Adipose tissue (tissue), 3 donors: ENCODE measurements around the gene THADA. TPM values are rescaled to one million over a fixed set of nuclear protein-coding genes. Genes with fewer than 3 reads are reported as not detected.
"Not testable (repeated sequence)": the region's sequence is repeated elsewhere in the genome, so short reads cannot be mapped to it uniquely, and the experiment has no call there.

Source experiments
- H3K27ac ChIP-seq: one replicate; pipeline ENCODE4 v1.5.1; 2013; ENCODE audit warnings: low read depth, low read length
- WGBS, 3 donors: extraction: QIAGEN DNeasy Blood & Tissue Kit; methylation state at CpG; one replicate each; pipeline ENCODE4 v1.1.7; 2013; 5-methylcytosine and 5-hydroxymethylcytosine counted together
- polyA plus RNA-seq, 3 donors: library from polyadenylated mRNA; stranded (reverse); fragments of 200-250 nt; gene quantifications; one replicate each; pipeline ENCODE4 v1.2.3, GENCODE V29; 2013
- donor health status: healthy with polysubstance abuse.
- donor health status: Bipolar disorder and iron deficiency.
- donor health status: healthy.

THADA gene
- polyA plus RNA-seq, 3 donors, result 8.6 to 15.5 (median 9.3) TPM

DNA sequence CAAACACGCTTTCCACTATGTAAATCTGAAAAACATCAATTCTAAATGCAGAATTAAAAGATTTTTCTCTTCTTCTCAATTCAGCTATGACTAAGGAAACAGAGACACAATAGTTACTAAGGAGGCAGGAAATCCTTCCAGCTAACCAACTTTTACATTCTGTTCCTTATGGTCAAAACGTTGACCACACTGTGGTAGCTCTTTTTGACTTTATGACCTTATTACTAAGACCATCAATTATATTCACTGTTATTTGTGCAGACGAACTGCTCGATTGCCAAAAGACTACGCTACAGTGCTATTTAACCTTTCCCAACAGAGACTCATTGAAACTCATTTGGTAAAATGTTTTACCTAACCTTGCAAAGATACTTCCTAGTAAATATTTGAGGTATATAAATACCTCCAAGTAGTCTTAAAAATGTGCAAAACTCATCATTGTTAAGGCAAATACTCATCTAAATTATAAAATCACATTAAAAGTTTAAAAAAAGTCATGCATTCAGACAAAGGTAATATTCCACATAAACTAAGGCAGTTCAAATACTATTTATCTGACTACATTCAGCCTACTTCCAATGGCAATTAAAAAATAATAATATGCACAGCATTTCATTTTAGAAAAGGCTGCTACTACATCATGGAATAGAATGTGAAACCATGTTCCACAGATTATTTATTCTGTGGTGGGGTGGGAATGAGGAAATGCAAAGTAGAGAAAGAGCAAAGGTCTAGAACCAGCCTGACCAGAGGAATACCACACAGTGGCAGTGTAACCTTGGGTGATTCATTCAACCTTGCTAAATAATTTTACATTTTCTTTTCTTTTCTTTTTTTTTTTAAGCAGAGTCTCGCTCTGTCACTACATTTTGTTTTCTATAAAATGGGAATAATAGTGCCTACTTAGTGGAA, 139.9 kb downstream of the THADA start:
- no peak overlapping the region for H3K27ac ChIP-seq

DNA sequence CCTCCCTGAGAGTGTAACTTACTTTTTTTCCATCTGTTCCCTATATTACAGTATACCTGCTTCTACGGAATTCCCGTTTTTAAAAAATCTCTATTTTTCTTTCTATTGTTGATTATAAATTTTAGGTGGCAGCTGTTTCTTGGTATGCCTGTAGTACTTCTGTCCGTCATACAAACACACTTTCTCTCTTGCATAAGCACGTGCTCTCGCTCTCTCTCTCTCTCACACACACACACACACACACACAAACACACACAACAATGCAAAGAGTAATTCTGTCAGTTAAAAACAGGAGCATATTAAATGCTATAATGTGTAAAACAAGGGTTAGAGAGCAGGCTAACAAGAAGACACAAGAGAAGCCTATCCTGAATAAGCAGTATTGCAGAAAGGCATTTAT, 140.5 kb downstream of the THADA start:
- WGBS, 3 donors, result 79 to 97% (median 85%) methylated on average over 5 of the region's 5 CpGs
- no peak overlapping the region for H3K27ac ChIP-seq

More for the DNA sequence above, 139.9 kb downstream of the THADA start:
- WGBS, 3 donors, result 54 to 68% (median 54%) methylated on average over 6 of the region's 6 CpGs

DNA sequence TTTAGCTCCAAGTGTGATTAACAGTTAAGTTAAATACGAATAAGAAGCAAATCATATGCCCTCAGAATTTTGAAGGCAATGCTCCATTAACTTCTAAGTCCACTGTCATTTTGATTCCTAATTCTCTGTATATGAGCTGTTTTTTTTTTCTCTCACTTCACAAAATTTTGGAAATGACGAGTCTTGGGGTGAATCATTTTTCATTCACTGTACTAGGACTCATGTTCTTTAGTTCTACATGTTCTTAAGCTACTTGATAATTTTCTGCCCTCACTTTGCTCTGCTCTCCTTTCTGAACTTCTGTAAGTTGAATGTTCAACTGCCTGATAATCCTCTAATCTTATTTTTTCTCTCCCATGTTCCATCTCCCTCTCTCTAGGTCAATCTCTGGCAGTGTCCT, 141.0 kb downstream of the THADA start:
- H3K27ac ChIP-seq, result no peak overlapping the region
- 87 to 97% (median 88%) methylated on average over 2 of the region's 2 CpGs for WGBS, 3 donors

DNA sequence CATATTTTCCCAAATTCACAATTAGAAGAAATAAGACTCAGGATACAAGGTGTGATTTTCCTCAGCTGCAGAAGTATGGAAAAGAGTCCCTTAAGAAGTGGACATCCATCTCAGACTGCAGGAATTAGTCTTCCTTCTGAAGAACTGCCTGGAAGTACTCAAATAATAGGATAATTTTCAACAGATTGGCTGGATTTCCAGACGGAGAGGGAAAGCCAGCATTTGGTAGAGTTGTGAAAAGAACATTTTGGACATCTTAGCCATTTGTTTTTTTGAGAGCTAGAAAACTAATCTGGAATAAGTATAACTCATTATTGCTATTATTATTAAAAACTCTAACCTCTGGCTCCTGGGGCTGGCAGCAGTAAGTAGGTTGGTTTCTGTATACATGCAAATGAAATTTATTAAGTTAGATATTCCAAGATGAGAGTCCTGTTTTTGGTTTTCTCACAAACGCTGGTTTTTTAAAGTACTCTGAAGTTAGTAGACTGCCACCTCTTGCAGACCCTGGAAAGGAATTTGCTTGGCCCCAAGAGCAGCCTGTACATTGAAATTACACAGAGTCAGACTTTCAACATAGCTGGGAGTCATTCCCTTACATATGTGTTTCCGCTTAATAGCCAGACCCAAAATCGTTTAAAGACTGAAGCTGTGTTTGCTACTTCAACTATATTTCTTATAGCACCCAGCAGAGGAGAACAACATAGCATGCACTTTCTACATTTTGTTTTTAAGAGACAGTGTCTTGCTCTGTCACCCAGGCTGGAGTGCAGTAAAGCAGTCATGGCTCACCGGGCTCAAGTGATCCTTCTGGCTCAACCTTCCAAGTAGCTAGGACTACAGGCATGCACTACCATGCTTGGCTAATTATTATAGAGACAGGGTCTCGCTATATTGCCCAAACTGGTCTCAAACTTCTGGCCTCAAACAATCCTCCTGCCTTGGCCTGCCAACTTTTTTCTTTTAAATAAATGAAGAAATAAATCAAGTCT, 142.4 kb downstream of the THADA start:
- 75 to 90% (median 82%) methylated on average over 6 of the region's 6 CpGs for WGBS, 3 donors
- H3K27ac ChIP-seq, result no peak overlapping the region

DNA sequence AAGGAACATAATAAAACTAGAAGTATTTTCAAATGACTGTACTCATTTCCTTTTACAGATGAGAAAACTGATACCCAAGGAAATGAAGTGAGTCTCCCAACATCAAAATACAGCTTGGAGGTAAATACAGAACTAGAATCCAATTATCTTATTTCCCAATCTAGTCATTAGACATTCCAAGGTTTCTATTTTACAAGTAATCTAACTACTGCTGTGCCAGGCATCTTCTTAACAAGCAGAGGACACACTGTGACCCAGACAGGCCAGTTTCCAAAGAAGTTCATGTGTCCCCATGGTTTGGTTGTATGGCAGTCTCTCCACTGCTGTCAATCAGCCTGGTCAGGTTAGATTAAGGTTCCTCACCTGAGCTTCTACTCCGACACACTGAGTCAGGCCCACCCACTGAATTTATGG, 143.5 kb downstream of the THADA start:
- 88 to 100% (median 92%) methylated on average over 1 of the region's 1 CpG for WGBS, 3 donors
- H3K27ac ChIP-seq, result no peak overlapping the region

DNA sequence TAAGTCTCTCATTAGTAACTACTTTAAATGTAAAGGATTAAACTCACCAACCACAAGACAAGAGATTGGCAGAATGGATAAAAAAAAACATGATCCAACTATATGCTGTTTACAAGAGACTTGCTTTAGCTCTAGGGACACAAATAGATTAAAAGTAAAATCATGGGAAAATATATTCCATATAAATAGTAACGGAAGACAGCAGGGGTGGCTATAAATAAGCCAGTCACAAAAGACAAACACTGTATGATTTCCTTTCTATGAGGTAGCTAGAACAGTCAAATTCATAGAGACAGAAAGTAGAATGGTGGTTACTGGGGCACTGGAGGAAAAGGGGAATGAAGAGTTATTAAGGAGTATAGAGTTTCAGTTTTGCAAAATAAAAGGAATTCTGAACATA, 145.2 kb downstream of the THADA start:
- WGBS, 3 donors, result 82 to 93% (median 88%) methylated on average over 1 of the region's 1 CpG
- H3K27ac ChIP-seq, result no peak overlapping the region

DNA sequence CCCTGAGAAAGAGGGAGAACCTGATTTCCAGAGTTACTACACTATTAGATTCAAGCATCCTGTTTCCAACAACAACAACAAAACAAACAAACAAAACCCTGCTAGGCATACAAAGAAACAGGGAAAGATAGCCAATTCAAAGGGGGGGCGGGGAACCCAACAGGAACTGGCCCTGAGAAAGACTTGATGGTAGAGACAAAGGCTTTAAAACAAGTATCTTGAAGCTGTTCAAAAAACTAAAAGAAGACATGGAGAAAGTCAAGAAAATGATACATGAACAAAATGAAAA, 147.1 kb downstream of the THADA start:
- WGBS, 3 donors, result 94 to 96% (median 95%) methylated on average over 1 of the region's 1 CpG
- H3K27ac ChIP-seq, result no peak overlapping the region

DNA sequence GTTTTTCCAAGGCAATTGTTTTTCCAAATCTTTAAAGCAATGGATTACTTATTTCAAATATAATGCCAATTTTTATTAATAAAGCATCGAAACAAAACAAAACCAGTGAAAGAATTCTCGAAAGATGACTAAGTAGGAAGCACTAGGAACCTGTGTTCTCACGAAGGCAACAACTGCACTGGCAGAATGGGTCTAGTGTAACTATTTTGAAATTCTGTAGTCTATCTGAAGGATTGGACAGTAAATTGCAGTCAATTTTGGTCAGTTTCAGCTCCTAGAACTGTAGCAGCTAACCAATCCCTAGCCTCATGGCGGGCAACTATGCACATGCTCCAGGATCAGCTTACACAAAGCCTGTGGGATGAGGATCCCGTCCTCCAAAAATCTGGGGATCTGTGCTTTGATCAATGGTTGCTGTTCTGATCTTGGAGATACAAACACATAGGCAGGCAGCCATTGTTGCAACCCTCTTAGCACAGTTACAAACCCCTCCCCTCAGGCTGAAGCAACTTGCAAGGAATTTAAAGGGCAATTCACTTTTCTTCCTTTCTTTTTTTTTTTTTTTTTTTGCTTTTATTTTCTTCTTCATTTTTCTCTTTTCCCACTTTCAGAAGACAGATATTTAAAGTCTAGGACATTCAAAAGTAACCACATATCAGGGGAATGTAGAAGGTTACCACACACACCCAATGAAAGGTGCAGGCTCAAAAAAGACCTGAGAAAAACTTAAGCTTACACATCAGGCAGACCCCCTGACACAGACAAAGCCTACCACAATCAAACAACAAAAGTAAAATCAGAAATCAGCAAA, 147.6 kb downstream of the THADA start:
- no peak overlapping the region for H3K27ac ChIP-seq
- WGBS, 3 donors, result 90 to 95% (median 93%) methylated on average over 5 of the region's 5 CpGs

DNA sequence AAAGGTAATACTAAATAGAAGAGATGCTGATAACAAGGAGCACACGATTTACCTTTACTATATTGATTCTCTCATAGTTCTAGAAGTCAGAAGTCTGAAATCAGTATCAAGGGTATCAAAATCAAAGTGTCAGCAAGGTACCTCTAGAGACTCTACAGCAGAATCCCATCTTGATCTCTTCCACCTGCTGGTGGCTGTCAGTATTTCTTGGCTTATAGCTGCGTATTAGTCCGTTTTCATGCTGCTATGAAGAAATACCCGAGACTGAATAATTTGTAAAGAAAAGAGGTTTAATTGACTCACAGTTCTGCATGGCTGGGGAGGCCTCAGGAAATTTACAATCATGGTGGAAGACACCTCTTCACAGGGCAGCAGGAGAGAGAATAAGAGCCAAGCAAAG, 149.1 kb downstream of the THADA start:
- not testable (repeated sequence) for H3K27ac ChIP-seq
- WGBS, 3 donors, result 94 to 96% (median 96%) methylated on average over 4 of the region's 4 CpGs

DNA sequence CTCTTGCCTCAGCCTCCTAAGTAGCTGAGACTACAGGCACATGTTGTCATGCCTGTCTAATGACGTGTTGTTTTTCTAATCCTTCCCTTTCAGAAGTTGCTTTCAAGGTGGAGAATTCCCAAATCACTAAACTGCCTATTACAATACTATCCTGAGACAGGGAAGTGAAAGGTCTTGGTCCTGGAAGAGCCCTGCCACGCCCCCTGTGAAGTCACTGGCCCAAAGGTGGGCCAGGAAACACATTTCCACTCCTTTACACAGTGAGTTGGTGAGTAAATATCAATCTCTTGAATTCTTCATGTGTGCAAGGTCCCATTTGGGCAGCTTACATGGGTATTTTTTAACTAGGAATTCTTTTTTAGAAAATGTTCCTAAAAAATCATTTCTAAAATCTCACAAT, 150.1 kb downstream of the THADA start:
- WGBS, 3 donors, result 96 to 100% (median 98%) methylated on average over 2 of the region's 2 CpGs
- no peak overlapping the region for H3K27ac ChIP-seq

DNA sequence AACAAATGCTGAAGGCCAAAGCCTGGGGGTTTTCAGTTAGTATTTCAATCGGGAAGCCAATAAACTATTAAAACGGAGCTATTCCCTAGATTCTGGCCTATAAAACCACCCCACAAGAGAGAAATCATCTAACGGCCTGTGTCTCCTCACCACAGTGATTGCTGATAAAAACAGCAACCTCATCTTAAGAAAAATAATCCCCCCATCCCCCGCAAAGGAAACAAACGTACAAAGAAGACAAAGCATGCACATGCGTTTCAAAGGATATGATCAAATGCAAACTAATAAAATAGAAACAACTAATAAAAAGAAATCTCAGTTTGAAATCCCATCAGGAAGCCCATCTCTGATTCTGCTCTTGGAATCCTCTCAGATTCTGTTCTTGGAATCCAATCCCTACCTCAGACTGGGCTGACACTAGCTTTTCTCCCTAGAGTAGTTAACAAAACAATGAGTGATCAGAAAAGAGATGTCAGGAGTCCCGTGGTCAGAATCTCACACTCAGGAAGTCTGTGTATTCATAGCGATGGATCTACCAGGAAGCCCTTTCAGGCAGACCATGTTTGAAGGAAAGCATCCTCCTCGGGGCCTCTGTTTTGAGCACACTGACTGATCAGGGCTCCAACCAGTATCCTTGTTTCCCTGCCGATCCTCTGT, 150.7 kb downstream of the THADA start:
- WGBS, 3 donors, result 62 to 88% (median 69%) methylated on average over 10 of the region's 10 CpGs
- no peak overlapping the region for H3K27ac ChIP-seq

DNA sequence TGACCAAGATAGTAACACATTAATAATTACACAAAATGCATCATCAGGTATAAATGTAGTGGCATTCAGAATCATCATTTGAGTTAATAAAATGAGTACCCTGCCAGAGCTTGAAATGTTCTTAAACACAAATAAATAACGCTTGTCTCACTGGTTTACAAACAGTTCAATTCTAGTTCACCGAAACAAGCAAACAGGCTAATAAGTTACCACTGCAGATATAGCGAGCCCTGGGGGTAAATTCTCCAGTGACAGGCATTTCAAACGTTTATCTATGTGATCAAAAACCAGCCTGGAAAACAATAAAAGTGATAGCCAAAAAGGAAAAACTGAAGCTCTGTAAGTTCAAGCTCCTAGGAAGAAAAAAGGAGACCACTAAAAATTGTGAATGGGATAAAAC, 152.6 kb downstream of the THADA start:
- H3K27ac ChIP-seq, result no peak overlapping the region
- WGBS, 3 donors, result 73 to 91% (median 90%) methylated on average over 4 of the region's 4 CpGs

DNA sequence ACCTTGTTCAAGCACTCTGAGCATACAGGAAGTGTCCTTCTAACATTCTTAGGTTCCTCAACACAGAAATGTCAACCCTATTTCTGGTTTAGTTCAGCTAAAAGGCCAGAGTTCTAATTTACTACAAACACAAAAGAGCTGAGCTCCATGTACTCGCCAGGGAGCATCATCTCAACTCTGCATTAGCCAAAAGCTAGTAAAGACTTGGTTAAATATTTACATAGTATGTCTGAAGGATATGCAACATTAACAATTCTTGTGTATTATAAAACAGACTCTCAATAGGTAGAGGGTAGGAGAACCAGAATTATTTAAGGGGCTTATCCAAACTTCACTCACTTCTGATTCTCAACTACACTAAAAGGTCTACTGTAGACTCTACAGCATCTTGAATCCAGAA, 154.6 kb downstream of the THADA start:
- H3K27ac ChIP-seq, result no peak overlapping the region
- WGBS, 3 donors, result 87 to 95% (median 93%) methylated on average over 1 of the region's 1 CpG

DNA sequence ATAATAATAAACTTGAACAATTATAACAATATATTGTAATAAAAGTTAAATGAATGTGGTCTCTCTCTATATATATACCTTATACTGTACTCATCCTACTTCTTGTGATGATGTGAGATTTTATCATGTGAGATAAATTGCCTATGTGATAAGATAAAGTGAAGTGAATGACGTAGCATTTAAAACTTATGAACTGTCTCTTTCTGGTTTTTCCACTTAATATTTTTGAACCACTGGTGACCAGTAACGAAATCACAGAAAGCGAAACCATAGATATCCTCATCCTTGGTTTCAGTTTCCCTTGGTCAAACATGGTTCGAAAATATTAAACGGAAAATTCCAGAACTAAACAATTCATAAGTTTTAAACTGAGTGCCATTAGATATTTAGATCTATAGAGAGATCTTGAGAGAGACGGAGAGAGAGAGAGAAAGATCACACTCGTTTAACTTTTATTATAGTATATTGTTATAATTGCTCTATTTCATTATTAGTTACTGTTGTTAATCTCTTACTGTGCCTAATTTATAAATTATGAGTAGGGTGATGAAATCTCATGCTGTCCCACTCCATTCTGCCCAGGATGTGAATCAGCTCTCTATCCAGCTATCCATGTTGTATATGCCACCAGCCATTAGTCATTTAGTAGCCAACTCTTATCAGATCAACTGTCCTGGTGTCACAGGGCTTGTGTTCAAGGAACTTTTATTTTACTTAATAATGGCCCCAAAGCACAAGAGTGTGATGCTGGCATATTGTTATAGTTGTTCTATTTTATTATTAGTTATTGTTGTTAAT, 156.8 kb downstream of the THADA start:
- WGBS, 3 donors, result 83 to 90% (median 86%) methylated on average over 7 of the region's 7 CpGs
- H3K27ac ChIP-seq, result no peak overlapping the region

DNA sequence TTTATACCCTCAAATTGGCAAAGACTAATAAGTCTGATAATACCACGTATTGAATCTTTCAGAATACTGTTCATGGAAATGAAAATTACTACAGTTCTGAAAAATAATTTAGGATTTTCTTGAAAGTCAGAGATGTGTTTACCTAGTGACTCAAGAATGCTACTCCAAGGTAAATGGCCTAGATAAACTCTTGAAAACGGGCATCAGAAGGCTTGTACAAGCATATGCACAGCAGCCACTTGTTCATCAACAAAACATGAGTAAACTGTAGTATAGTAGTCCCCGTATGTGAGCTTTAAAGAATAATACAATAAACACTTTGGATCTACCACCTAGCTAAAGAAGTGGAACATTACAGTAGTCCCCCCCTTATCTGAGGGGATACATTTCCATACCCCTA, 157.5 kb downstream of the THADA start:
- WGBS, 3 donors, result 88 to 93% (median 91%) methylated on average over 3 of the region's 3 CpGs

DNA sequence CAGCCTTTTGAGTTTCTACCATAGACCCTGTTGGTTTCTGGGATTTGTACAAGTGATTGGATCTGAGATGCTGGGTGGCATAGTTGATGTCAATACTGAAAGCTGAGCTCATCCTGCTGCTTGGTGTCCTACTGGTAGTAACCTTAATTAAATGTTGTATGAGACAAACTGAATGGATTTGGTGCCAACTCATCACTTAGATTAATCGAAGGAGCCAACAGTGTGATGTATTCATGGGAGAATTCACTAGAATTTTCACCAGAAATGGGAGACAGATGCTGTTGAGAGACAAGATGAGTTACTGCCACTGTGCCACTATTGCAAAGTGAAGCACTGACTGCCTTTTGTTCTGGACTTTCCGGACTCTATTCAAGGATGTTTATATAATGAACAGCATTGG, 158.5 kb downstream of the THADA start:
- 92 to 95% (median 93%) methylated on average over 2 of the region's 2 CpGs for WGBS, 3 donors
- H3K27ac ChIP-seq, result no peak overlapping the region

More for the DNA sequence above, 157.5 kb downstream of the THADA start:
- H3K27ac ChIP-seq, result no peak overlapping the region

DNA sequence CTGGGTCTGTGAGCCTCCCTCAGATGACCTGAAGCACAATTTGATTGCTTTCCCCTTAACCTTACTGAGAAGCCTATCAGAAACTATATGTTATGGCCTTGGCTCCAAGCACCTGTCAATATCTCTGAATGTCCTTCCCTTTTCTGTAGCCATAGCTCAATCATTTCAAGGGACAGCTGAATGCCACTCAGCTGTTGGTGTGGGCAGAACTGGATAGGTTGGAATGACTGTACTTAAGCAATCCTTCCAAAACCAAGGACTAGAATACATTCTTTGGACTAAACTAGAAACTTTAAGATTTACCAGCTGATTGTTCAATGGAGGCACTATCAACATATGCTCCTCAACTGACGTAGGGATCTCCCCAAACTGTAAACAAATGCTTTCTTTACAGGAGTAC, 159.4 kb downstream of the THADA start:
- WGBS, 3 donors, result 95 to 98% (median 95%) methylated on average over 1 of the region's 1 CpG
- H3K27ac ChIP-seq, result no peak overlapping the region
